DMS 273 (cell line): Measurements from ENCODE around the gene FAM13A.

Experiments
- DNase-seq: peaks from one replicate; lab custom pipeline; 2025; ENCODE audit not compliant: unreplicated experiment; lab: John Stamatoyannopoulos, UW

The FAM13A gene

DNA sequence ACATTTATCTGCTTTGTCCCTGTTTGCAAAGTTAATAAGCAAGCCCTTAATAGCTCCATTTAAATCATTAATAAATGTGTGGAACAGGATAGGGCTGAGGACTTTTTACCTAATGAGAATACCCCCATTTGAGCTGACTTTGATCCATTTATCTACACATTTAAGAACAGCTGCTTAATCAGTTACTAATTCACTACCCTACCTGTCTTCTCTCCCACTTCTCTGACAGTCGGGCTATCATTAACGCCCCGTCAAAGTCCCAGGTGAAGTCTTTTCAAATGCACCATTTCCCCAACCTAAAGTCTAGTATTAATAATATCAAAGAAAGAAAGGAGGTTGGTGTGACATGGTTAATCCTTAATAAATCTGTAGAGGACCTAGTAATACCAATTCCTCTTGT, 302.2 kb downstream of the FAM13A start:
- no peak for DNase-seq

- DNase-seq: no peak
Measured at GRCh38 chr4:88753658-88754571, 303.1 kb downstream of the FAM13A start.

DNA sequence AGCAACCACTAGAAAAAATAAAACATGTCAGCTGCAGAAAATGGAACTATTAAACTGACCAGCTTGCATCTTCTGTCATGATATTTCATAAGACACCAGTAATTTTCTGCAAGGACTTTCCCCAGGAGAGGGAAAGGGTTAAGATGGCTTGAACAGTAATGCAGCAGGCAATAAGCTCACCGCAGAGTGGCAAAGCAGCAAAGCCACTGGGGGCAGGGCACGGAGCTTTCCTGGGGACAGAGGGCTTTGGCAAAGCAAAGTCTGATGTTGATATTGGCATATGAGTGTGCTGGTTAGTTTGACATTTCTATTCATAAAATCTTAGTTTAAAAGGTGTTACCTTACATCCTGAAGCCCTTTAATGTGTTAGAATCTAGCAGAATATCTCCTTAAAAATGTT, 304.2 kb downstream of the FAM13A start:
- DNase-seq: no peak

DNA sequence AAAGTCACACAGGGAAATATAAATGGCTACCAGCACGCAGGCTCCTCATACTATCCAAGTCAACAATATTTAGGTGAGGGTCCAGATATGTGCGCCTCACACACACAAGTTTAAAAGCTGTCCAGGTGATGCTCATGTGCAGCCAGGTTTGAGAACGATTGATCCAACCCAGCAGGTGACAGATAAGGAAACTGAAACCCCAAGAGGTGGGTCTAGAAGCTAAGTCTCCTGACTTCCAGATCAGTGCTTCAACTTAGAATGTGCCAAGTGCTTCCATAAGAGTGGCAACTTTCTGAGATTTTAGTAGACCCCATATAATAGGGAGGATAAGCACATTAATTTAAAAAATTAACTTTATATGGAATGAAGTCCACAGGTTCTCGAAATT, 304.9 kb downstream of the FAM13A start:
- no peak for DNase-seq

GRCh38 chr4:88751258-88752075, 305.5 kb downstream of the FAM13A start:
- no peak for DNase-seq

GRCh38 chr4:88750369-88750768, 306.6 kb downstream of the FAM13A start:
- no peak for DNase-seq

GRCh38 chr4:88747351-88747750, 309.6 kb downstream of the FAM13A start:
- DNase-seq: no peak

DNA sequence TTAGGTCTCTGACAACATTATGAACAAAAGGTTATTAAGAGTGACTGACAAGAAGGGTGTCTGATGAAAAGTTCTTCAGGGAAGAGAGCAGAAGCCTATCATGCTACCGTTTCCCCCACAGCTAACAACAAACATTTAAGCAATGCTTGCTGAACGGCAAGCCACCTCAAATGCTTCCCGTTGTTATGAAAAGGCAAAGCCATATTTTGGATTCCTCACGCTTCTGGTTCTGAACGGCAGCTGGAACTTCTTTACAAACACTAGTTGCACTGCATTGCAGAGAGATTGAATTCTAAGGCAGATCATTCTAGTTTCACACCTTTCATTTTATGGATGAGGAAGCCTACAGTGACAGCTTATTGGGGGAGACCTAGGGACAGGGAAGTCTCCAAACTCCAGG, 310.8 kb downstream of the FAM13A start:
- DNase-seq: no peak

DNA sequence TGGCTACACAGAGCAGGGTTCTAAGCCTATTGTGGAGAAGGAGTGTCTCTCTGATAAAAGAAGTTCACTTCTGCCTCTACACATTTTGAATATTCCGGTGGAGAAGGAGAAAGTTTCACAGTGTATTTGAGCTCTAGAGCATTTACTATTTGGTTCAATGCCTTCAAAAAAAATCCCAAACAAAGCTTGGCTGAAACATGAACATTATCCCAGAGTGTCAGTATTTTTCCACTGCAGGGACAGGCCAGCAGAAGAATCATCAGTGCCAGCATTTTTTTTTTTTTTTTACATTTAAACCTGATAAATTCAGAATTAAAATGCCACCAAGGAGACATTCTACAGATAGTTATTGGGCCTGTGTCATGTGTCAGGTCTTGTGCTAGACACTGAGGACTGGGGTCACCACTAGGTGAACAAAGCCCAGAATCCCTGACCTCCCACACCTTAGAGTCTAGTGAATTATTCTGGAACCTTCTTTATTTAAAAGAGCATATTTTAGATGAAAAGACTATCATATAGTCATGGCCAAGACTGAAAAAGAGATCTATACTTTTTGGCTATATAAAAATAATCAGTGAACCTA, 311.3 kb downstream of the FAM13A start:
- DNase-seq: no peak

- DNase-seq: no peak
Measured at GRCh38 chr4:88745175-88745574, 311.8 kb downstream of the FAM13A start.

DNA sequence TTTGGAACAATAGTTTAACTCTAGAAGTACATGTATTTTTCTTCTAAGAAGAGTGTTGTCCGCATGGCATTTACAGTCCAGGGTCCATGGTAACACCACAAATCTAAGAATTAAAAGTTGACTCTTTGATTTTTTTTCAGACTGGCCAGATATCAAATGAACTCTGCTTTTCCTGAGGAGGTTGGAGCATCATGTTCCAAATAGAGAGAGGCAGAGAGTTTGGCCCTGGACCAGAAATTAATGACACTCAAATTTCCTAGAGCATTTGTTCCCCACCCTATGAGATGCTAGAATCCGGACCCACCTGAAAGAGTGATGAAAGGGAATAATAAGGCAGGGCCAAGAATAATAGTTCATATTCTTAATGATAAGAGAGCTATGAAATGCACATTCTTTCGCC, 312.4 kb downstream of the FAM13A start:
- DNase-seq: no peak

GRCh38 chr4:88743696-88744095, 313.3 kb downstream of the FAM13A start:
- no peak for DNase-seq

- no peak for DNase-seq
Measured at GRCh38 chr4:88742561-88742960, 314.4 kb downstream of the FAM13A start.

GRCh38 chr4:88738180-88738579, 318.8 kb downstream of the FAM13A start:
- DNase-seq: no peak

GRCh38 chr4:88737307-88737941, 319.6 kb downstream of the FAM13A start:
- DNase-seq: no peak

GRCh38 chr4:88736264-88736663, 320.7 kb downstream of the FAM13A start:
- DNase-seq: no peak

DNA sequence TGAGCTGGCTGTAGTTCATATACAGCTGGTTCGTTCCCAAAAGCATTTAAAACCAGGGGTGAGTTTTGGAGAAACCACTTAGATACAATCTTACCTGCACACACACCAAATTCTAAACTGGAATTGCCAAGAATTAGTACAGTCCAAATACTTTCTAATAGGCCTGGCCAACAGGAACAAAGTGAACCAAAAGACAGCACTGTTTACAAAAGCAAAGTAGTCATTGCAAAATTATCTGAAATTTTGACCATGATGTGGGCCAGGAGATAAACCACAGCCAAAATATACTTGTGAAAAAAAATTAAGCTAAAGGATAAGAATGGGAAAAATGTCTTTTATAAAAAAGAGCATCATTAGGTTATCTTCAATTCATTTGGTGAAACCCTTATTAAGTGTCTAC, 321.4 kb downstream of the FAM13A start:
- no peak for DNase-seq

DNA sequence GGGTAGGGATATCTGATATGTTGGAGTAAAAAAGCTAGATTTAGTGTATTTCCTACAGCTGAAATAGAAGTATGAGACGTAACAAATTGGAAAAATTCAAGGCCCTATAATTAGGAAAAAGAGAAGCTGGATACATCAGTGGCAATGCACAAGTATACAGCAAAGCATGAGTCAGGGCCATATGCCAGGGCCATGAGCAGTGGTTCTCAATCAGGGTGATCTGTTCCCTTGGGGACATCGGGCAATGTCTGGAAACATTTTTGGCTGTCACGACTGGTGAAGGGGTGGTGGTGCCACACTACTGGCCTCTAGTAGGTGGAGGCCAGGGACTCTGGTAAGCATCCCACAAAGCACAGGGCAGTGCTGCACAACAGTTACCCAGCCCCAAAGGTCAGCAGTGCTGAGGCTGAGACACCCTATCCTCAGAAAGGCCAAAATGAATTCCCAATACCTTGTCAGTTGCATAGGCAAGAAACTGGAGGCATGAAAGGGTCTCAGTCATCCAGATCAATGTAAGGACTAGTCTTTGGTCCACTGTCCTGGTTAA, 322.5 kb downstream of the FAM13A start:
- DNase-seq: no peak

DNA sequence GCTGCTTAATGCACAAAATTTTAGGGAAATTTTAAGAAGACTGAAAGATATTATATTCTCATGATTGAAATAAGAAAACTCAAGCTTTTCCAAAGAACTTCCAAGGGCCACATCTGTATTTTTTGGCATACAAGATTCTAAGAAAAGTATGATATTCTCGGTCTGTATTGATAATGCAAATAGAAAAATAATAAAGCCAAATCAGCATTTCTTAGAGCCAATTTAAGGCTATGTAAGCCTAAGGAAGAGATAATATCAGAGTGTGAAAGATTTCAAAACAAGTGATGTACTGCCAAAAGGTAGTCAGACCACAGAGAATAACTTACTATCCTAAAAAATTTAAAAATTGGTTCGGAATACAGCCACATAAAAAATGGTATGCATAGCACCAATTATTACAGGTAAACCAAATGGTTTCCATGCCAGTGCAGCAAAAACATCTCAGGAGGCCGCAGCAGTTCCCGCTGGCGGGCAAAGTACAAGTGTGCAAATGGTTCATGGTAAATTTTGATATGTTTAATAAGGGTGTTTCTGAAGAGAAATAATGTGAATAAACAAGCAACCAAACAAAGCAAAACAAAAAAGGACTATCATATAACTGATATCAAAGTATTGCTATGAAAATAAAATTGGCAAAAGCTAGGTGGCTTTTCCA, 324.1 kb downstream of the FAM13A start:
- DNase-seq: no peak

- DNase-seq: no peak
Measured at GRCh38 chr4:88731381-88731780, 325.6 kb downstream of the FAM13A start.

- DNase-seq: no peak
Measured at GRCh38 chr4:88730811-88731210, 326.2 kb downstream of the FAM13A start.
